ENCODE data around the gene TIFAB. TPM values are rescaled to one million over a fixed set of nuclear protein-coding genes. Genes with fewer than 3 reads are reported as not detected.

TIFAB gene
- total RNA-seq, 1 donor from 2014 or later = 0.30 TPM

GRCh38 chr5:135480511-135480910, 28.4 kb upstream of the TIFAB start:
- no peak for DNase-seq
- Histone ChIP-seq H3K27ac (no peak overlapping the region), H3K27me3 (ENCODE audit: low read depth) (peaks cover 56% of the 10 kb centered on the region), H3K9me3 (no peaks in the 10 kb centered on the region), H3K4me1 (no peaks in the 10 kb centered on the region), H3K36me3 (no peaks in the 10 kb centered on the region), H3K4me3 (no peak overlapping the region)
- no peak for TF ChIP-seq CTCF (IDR thresholded peaks at IDR 0.05)
- intact Hi-C loops (cut with DNase I) = no loop called here
- no peak for ATAC-seq

DNA sequence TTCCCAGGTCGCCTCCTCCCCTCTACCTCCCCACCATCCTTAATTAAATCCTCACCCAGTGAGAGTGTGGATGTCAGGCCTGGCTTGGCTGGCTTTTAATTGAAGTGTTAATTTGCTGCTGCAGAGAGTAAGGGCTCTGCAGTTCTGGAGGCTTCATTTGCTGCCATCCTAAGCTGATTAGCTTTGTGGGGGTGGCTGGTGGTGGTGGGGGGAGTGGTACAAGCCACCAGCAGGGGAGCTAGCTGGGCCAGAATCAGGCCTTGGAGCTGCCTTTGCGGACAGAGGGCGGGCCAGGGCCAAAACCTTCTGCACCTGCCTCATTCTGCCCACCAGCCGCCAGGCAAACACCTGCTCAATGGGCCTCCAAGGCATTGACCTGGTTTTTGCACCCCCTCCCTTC, 26.8 kb upstream of the TIFAB start:
- no peaks in the 10 kb centered on the region for H3K36me3 ChIP-seq
- ATAC-seq = no peak
- H3K4me3 ChIP-seq = no peak overlapping the region
- no peaks in the 10 kb centered on the region for H3K9me3 ChIP-seq
- intact Hi-C loops (cut with DNase I) = no loop called here
- H3K27ac ChIP-seq = no peak overlapping the region
- TF ChIP-seq CTCF (IDR thresholded peaks at IDR 0.05) = no peak
- no peak for DNase-seq
- no peaks in the 10 kb centered on the region for H3K4me1 ChIP-seq
- peaks cover 63% of the 10 kb centered on the region for H3K27me3 ChIP-seq (ENCODE audit: low read depth)

DNA sequence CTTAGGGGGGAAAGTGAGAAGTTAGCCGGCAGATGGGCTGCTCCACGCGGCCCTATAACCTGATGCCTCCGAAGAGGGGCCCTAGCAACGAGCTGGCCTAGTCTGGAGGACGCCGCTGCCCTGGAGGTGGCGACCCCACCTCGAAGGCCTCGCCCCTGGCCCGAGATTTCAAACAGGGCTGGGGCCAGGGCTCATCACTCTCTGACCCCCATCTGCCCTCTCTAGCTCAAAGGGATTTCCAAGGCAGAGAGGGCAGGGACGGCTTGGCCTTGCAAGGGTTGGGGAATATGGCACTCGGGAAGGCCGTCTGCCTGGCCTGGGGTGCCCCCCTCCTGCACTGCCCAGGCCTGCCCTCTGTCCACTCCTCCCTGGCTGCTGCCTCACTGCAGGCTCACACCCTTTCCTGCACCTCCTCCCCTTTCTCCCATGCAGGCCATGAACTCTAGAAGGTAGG, 25.5 kb upstream of the TIFAB start:
- no peaks in the 10 kb centered on the region for H3K4me1 ChIP-seq
- H3K4me3 ChIP-seq = no peak overlapping the region
- H3K27me3 ChIP-seq (ENCODE audit: low read depth) = peaks cover 66% of the 10 kb centered on the region
- H3K9me3 ChIP-seq = no peaks in the 10 kb centered on the region
- no peak for TF ChIP-seq CTCF (IDR thresholded peaks at IDR 0.05)
- ATAC-seq (no peak), DNase-seq (no peak)
- no peak overlapping the region for H3K27ac ChIP-seq
- intact Hi-C loops (cut with DNase I) = no loop called here
- H3K36me3 ChIP-seq = no peaks in the 10 kb centered on the region

DNA sequence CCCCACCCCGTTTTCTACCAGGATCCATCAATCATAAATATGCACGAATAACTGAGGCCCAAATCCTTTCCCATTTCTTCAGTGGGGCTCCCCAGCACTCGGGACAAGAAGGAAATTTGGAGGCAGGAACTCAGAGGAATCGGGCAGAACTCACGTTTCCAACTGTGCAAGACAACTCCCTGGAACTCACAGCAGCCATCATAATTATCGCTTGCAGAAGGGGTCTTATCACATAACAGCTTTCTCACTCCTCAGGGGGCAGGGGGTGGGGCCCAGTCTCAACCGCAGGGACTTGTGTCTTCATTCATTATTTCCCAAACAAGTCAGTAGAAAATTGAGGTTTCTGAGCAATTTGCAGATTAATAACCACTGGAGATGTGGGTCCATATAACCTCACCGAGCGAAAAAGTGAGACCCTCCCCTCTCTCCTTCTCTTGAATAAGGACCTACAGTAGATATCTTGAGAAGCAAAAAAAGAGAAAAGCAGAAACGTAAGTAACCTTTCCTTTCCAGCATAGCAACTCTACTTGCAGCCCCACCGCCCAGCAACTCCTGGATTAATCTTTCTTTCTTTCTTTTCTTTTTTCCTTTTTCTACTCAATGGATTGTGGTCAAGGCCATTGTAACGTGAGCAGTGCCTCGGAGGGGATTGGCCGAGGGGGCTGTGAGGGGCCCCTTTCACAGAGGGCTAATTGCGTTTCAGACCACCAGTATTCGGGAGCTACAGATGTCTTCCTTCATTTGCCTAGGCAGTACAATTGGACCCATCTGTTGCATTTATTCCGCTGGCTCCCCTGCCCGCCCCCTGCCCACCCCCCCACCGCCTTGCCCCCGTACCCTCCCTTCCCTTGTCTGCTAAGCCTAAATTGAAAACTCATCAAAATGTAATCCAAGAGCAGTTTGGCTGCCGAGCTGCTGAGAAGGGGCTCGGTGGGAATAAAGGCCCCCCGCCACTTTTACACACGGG, 24.7 kb upstream of the TIFAB start:
- intact Hi-C loops (cut with DNase I) = no loop called here
- Histone ChIP-seq H3K36me3 (no peaks in the 10 kb centered on the region), H3K4me1 (no peaks in the 10 kb centered on the region), H3K4me3 (no peak overlapping the region), H3K27me3 (ENCODE audit: low read depth) (peaks cover 65% of the 10 kb centered on the region), H3K27ac (no peak overlapping the region), H3K9me3 (no peaks in the 10 kb centered on the region)
- DNase-seq (no peak), ATAC-seq (no peak)
- no peak for TF ChIP-seq CTCF (IDR thresholded peaks at IDR 0.05)

DNA sequence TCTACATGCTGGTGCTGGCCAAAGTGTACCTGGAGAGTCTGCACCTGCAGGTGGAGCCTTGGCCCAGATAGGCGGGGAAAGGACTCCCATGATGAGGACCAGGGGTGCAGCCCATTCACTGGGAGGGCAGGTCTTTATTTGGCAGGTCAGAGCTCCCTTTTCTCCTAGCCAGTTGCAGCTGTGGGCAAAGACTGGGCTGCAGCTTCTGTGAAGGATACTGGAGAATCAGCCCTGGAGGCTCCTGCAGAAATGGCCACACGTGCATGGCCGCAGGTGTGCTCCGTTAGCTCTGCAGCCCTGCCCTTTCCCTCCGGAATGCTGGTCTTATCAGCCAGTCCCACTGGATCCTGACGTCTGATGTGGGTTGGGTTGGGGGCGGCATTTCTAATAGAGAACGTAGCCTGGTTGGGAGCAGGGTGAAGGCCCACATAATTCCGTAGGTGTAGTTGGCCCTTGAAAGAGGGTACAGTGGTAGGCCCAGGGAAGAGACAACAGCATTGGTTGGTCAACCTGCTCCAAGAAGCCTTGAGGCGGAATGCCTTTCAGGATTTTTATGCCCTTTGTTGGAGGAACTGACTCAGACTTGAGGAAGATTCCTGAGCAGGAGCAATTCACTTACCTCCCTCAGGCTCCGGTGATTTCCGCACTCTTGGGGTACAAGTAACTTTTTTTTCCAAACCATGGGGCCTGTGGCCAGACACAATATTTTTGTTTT, 22.0 kb upstream of the TIFAB start:
- intact Hi-C loops (cut with DNase I) = no loop called here
- H3K27me3 ChIP-seq (ENCODE audit: low read depth) = peaks cover 55% of the 10 kb centered on the region
- no peak for TF ChIP-seq CTCF (IDR thresholded peaks at IDR 0.05)

More for the DNA sequence above, 22.0 kb upstream of the TIFAB start:
- Histone ChIP-seq H3K4me1 (no peaks in the 10 kb centered on the region), H3K36me3 (no peaks in the 10 kb centered on the region), H3K4me3 (no peak overlapping the region), H3K27ac (no peak overlapping the region), H3K9me3 (no peaks in the 10 kb centered on the region)
- no peak for ATAC-seq
- DNase-seq = no peak

Data from lower lobe of right lung (tissue), 2 donors.